ENCODE results near the gene LRRC71. TPM values are rescaled to one million over a fixed set of nuclear protein-coding genes. Genes with fewer than 3 reads are reported as not detected.

Gene LRRC71
- total RNA-seq, 1 experiment from 2014 or later = 0.22 TPM

- TF ChIP-seq, protein P1, sequence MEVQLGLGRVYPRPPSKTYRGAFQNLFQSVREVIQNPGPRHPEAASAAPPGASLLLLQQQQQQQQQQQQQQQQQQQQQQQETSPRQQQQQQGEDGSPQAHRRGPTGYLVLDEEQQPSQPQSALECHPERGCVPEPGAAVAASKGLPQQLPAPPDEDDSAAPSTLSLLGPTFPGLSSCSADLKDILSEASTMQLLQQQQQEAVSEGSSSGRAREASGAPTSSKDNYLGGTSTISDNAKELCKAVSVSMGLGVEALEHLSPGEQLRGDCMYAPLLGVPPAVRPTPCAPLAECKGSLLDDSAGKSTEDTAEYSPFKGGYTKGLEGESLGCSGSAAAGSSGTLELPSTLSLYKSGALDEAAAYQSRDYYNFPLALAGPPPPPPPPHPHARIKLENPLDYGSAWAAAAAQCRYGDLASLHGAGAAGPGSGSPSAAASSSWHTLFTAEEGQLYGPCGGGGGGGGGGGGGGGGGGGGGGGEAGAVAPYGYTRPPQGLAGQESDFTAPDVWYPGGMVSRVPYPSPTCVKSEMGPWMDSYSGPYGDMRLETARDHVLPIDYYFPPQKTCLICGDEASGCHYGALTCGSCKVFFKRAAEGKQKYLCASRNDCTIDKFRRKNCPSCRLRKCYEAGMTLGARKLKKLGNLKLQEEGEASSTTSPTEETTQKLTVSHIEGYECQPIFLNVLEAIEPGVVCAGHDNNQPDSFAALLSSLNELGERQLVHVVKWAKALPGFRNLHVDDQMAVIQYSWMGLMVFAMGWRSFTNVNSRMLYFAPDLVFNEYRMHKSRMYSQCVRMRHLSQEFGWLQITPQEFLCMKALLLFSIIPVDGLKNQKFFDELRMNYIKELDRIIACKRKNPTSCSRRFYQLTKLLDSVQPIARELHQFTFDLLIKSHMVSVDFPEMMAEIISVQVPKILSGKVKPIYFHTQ (CRISPR knock-in tag; IDR thresholded peaks at IDR 0.05) = no peak
- TF ChIP-seq CREB1 (CRISPR knock-in tag; IDR thresholded peaks at IDR 0.05) (no peak), NR2C2 (CRISPR knock-in tag; IDR thresholded peaks at IDR 0.05) (no peak), SMAD3 (CRISPR knock-in tag; IDR thresholded peaks at IDR 0.05; ENCODE audit: borderline replicate concordance) (no peak), GTF2I (CRISPR knock-in tag; conservative IDR thresholded peaks at IDR 0.05) (no peak), IRF1 (CRISPR knock-in tag; IDR thresholded peaks at IDR 0.05) (no peak), ATF6 (CRISPR knock-in tag; IDR thresholded peaks at IDR 0.05) (no peak), IRF2 (CRISPR knock-in tag; IDR thresholded peaks at IDR 0.05; ENCODE audit: borderline replicate concordance, low read depth) (no peak), FOXP1 (CRISPR knock-in tag; IDR thresholded peaks at IDR 0.05; ENCODE audit: borderline replicate concordance) (no peak)
- TF ChIP-seq, protein P2, sequence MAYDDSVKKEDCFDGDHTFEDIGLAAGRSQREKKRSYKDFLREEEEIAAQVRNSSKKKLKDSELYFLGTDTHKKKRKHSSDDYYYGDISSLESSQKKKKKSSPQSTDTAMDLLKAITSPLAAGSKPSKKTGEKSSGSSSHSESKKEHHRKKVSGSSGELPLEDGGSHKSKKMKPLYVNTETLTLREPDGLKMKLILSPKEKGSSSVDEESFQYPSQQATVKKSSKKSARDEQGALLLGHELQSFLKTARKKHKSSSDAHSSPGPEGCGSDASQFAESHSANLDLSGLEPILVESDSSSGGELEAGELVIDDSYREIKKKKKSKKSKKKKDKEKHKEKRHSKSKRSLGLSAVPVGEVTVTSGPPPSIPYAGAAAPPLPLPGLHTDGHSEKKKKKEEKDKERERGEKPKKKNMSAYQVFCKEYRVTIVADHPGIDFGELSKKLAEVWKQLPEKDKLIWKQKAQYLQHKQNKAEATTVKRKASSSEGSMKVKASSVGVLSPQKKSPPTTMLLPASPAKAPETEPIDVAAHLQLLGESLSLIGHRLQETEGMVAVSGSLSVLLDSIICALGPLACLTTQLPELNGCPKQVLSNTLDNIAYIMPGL (CRISPR knock-in tag; IDR thresholded peaks at IDR 0.05) = no peak
- TF ChIP-seq, protein P3, sequence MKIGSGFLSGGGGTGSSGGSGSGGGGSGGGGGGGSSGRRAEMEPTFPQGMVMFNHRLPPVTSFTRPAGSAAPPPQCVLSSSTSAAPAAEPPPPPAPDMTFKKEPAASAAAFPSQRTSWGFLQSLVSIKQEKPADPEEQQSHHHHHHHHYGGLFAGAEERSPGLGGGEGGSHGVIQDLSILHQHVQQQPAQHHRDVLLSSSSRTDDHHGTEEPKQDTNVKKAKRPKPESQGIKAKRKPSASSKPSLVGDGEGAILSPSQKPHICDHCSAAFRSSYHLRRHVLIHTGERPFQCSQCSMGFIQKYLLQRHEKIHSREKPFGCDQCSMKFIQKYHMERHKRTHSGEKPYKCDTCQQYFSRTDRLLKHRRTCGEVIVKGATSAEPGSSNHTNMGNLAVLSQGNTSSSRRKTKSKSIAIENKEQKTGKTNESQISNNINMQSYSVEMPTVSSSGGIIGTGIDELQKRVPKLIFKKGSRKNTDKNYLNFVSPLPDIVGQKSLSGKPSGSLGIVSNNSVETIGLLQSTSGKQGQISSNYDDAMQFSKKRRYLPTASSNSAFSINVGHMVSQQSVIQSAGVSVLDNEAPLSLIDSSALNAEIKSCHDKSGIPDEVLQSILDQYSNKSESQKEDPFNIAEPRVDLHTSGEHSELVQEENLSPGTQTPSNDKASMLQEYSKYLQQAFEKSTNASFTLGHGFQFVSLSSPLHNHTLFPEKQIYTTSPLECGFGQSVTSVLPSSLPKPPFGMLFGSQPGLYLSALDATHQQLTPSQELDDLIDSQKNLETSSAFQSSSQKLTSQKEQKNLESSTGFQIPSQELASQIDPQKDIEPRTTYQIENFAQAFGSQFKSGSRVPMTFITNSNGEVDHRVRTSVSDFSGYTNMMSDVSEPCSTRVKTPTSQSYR (CRISPR knock-in tag; IDR thresholded peaks at IDR 0.05) = no peak
- TF ChIP-seq, protein P4, sequence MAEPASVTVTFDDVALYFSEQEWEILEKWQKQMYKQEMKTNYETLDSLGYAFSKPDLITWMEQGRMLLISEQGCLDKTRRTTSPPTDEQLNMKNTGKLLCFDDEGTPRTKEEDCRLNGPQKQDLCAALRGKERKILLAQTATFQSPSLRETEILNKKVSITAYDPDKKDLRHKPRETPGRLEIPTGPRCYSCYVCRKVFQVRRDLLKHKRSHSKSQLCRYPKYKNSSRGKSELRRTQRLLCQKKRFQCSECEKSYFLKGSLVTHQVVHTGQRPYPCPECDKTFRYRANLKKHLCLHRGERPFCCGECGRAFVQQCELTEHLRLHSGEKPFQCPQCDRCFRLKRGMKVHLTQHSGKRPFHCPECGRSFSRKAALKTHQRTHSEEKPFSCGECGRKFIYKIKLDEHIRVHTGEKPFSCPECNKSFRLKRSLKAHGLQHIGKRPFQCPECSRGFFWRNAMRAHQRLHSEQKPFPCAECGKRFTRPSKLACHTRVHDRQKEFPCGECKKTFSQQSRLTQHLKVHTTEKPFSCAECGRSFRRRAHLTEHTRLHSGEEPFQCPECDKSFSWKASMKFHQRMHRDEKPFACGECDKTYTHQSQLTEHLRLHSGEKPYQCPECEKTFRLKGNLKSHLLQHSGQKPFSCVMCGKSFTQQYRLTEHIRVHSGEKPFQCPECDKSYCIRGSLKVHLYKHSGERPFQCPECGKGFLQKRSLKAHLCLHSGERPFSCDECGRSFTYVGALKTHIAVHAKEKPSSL (CRISPR knock-in tag; conservative IDR thresholded peaks at IDR 0.05) = no peak
Observed at GRCh38 chr1:156961709-156962108, 41.3 kb downstream of the LRRC71 start (continued).

GRCh38 chr1:156963621-156964020, 43.2 kb downstream of the LRRC71 start:
- DNase-seq (ENCODE audit: low spot score) (no peak), ATAC-seq (no peak)
- Mint-ChIP-seq H3K4me3 (no peak overlapping the region), H3K9me3 (no peaks in the 10 kb centered on the region), H3K27ac (no peak overlapping the region), H3K27me3 (ENCODE audit: low read depth) (no peaks in the 10 kb centered on the region), H3K4me1 (no peaks in the 10 kb centered on the region), H3K36me3 (peaks cover 48% of the 10 kb centered on the region)
- TF ChIP-seq CDX4 (CRISPR knock-in tag; IDR thresholded peaks at IDR 0.05; ENCODE audit: borderline replicate concordance) (no peak), CREM (CRISPR knock-in tag; IDR thresholded peaks at IDR 0.05) (no peak), USF1 (CRISPR knock-in tag; IDR thresholded peaks at IDR 0.05) (no peak)
- ChIA-PET CTCF (interaction anchor here (1.0 to 1.2 kb wide), 2 partner anchors 44 to 110 kb away, joined by 3 read pairs; no protein-coding TSS in a partner anchor), POLR2A (no interaction called here)
